HG03159 (cell line): ENCODE measurements around the gene FAM209B.
A peak's percentile ranks its signal among the peaks of the same experiment; 100 is the strongest.
"Not testable (repeated sequence)": the region's sequence is repeated elsewhere in the genome, so short reads cannot be mapped to it uniquely, and the experiment has no call there.

Source experiments
- ATAC-seq: cut with Tn5 transposase; IDR thresholded peaks from one replicate; pipeline ENCODE4 v1.9.1; 2021; ENCODE audit warnings: mild to moderate bottlenecking, moderate library complexity; ENCODE audit not compliant: unreplicated experiment

The FAM209B gene

DNA sequence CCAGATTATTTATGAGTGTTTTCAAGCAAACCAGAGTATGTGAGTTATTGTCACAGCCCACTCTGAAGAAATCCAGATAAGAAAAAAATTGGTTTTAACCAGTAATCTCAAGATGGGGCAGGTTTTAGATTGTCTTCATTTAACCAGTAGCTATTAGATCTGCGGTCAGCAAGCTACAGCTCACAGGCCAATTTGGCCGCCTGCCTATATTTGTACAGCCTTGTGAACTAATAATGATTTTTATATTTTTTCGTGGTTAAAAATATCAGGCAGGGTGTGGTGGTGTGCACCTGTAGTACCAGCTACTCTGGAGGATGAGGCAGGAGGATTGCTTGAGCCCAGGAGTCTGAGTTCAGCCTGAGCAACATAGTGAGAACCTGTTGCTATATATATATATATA, 5.0 kb downstream of the FAM209B start:
- no peak for ATAC-seq

DNA sequence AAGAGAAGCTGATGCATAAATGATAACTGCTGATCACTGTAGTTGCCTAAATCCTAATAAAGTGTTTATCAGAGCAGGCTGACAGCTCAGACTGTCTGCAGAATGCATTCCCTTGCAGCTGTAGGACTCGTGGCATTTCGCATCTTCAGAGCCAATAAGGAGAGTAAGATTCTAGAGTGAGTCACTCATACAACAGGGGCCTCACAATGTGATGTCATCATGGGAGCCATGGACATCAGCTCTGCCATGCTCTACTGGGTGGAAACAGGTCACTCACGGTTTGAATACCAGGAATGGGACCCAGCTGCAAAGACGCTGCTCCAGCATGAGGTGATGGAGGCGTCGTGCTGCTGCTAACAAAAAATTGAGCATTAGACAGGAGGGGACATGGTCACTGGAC, 7.4 kb downstream of the FAM209B start:
- ATAC-seq = no peak

DNA sequence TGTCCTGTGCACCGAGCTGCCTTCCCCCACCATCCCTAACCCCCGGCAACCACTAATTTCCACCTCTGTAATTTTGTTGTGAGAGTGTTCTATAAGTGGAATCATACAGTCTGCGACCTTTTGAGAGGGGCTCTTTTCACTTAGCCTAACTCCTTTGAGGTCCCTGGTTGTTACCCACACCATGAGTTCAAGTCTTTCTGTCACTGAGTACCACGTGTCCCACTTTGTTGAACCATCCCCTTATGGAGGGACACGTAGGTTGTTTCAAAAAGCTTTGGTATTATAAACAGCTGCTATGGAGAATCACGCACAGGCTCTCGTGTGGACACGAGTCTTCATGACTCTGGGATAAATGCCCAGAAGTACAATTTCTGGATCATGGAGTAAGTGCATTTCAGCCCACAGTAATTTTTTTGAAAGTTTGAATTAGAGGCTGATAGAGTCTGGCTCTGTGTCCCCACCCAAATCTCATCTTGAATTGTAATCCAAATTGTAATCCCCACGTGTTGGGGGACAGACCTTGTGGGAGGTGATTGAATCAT, 9.5 kb downstream of the FAM209B start:
- no peak for ATAC-seq

DNA sequence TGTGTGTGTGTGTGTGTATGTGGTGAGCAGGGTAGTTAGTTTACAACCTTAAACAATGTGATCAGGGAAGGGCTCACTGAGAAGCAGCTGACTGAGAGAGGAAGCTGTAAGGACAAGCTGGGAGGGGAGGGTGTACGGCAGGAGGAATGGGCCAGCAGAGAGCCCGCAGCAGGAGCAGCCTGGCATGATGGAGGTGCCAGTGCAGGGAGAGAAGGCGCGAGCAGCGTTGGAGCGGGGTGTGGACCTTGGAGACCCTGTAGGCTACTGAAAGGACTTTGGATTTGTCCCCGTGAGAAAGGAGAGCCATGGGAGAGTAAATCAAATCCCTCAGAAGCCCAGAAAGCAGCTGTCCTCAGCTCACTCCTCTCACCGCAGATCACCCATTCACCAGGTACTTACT, 18.5 kb downstream of the FAM209B start:
- no peak for ATAC-seq

DNA sequence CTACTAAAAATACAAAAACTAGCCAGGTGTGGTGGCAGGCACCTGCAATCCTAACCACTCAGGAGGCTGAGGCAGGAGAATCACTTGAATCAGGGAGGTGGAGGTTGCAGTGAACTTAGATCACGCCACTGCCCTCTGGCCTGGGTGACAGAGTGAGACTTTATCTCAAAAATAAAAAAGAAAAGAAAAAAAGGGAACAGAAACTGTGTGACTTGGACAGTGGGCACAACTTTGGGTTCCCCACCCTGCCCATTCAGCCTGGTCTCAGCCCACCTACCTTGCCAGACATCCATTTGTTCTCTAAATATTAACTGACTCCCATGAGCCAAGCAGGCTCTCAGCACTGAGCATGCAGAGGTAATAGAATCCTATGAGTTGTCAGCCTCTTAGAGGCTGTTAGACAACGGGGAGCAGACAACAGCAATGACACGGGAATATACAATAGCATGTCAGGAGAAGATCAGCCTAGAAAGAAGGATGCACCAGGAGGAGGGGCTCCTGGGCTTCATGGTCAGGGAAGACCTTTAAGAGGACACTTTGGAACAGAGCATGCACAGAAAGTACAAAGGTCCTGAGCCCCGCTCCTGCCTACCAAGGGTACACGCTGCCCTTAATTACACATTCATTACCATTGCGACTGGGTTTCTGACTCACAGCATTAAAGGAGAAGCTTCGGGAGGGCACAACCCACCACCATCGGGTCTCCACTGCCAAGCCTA, 20.0 kb downstream of the FAM209B start:
- no peak for ATAC-seq

DNA sequence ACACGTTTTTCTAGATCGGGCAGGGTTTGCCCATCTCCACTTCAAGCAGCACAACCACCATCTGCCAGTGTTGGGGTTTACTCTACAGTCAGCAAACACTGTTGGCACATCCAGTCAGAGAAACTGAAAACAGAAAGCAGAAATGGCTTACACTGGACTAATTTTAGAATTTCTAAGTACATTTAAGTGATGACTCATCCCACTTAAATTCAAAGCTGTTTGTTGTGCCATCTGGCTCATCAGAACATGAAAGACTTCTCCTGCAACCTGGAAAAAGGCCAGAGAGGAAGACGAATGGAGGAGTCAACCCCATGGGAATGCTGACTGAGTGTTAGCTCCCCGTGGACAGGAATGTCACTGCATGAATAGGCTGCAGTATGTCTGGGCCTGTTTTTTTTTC, 21.8 kb downstream of the FAM209B start:
- ATAC-seq = peak; percentile 87

DNA sequence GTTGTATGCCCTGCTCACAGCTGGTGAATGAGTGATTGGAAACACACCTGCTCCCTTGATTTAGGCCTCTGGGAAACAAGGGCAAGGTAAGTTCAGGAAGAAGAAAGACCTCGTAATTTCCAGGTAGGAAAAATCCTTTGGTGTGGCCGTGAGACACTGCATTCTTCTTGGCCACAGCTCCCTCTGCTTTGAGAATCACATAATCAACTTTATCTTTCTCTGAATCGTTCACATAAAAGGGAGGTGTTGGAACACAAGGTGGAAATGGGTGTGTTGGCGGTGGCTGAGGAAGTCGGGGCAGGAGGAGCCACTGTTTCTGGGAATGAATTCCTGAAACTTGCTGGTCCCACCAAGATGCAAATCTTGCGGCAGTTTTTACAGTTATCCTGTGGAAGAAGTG, 25.9 kb downstream of the FAM209B start:
- no peak for ATAC-seq

DNA sequence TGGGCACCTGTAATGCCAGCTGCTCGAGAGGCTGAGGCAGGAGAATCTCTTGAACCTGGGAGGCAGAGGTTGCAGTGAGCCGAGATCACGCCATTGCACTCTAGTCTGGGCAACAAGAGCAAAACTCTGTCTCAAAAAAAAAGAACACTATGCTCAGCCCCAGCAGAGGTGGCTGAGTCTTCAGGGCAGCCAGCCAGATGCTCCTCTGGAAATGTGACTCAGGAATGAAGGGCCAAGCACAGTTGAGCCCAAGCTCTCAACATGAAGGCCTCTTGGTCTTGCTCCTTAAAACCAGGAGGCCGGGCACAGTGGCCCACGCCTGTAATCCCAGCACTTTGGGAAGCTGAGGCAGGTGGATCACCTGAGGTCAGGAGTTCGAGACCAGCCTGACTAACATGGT, 31.5 kb downstream of the FAM209B start:
- not testable (repeated sequence) for ATAC-seq

DNA sequence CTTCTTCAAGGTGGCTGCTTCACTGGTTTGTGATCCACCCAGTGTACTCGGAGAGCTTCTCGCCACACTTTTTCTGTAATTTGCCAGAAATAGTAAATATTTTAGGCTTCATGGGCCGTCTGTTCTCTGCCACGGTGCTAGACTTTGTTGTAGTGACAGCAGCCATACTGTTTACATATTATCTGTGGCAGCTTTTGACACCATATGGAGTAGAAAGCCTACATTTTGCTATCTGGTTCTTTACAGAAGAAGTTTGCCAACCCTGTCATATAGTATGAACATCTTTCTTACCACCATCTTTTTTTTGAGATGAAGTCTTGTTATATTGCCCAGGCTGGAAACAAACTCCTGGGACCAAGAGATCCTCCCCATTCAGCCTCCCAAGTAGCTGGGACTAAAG, 32.5 kb downstream of the FAM209B start:
- no peak for ATAC-seq

DNA sequence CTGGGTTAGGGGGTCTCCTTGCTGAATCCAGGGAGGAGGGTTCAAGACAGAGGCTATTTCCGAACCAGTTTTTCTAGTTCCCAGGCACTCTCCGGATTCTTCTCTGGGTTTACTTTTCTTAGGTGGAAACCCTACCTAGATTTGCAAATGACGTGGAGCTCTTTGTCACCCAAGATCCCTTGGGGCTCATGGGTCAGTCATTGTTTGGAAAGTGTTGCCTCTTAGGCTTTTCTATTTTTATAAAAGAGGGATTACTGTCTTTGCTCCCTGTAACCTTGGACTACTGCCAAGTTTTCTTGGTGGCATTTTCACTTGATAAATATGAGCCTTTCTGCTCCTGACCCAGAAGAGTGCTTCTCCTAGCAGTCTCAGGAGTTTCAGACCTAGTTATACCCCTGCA, 33.6 kb downstream of the FAM209B start:
- no peak for ATAC-seq

DNA sequence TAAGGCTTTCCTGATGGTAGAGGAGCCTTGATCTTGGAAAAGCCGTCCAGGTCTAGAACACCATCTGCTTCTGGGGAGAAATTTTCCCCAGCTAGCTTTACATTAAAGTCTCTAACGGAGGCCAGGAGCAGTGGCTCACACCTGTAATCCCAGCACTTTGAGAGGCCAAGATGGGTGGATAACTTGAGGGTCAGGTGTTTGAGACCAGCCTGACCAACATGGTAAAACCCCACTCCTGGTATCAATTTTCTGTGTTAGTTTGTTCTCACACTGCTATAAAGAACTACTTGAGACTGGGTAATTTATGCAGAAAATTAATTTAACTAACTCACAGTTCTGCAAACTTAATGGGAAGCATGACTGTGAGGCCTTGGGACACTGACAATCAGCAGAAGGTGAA, 37.8 kb downstream of the FAM209B start:
- ATAC-seq = no peak

DNA sequence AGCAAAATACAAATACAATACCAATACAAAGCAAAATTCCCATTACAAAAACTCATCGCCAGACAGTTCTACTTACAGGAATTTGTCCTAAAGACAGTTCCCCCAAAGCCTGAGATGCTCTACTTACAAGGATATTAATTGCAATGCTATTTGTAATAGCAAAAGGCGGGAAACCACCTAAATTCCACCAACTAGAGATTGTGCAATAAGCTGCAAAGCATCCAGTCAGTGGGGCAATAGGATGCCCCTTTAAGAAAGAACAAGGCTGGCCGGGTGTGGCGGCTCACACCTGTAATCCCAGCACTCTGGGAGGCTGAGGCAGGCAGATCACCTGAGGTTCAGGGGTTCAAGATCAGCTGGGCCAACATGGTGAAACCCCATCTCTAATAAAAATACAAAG, 39.1 kb downstream of the FAM209B start:
- no peak for ATAC-seq

DNA sequence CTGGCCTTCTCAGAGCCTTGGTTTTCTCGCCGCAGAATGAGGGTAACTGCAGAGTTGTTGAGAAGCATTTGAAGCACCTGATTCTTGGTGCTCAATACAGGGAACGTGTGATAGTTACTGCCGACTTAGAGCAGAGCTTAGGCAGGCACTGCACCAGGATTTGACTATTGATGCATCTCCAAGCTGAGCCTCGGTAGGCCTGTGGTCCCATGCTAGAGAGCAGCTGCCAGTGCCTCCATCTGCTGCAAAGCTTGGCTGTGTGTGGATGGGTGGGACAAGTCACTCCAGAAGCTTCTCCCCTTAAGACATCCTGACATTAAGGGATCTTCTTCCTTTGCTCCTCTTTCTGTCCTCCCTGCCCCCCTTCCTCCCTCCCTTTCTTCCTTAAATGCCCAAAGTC, 40.9 kb downstream of the FAM209B start:
- ATAC-seq = no peak

DNA sequence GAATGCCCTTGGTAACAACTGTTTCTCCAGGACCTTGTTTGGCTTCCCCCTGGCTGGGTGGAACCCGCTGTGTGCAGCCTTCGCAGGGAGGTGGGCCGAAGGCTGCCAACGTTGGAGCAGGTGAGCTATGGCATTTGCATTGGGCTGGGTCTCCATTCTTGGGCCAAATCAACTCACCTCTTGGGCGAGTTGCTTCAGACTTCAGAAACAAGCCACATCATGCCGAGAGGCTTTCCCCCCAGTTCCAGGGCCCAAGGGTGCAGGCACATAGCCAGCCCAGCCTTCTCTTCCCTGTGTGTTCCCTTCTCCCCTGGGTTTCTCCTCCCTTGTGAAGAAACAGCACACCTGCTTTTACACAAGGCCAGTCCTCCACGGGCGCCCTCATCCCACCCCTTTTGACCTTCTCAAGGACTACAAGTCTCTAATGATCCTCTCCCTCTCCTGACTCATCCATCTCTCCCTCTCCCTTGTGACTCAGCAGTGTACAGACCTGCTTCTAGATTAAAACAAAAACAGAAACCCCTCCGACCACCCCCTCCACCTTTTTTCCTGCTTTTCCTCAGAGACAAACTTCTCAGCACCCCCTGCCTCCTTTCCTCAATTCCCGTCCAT, 41.6 kb downstream of the FAM209B start:
- no peak for ATAC-seq

DNA sequence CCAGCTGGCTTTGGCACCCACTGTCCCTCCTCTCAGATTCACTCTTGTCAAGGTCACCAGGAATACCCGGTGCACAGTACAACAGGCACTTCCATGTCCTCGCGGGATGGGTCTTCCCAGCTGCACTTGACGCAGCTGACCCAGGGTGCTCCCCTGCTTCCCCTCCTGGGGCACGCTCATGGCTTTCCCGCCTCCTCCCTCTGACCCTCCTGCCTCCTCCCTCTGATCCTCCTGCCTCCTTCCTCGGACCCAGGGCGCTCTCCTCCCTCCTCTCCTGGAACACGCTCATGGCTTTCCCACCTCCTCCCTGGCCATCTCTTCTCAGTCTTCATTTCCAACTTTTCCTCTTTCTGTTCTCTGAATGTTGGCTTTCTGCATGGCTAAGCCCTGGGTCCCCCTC, 42.1 kb downstream of the FAM209B start:
- ATAC-seq = no peak

DNA sequence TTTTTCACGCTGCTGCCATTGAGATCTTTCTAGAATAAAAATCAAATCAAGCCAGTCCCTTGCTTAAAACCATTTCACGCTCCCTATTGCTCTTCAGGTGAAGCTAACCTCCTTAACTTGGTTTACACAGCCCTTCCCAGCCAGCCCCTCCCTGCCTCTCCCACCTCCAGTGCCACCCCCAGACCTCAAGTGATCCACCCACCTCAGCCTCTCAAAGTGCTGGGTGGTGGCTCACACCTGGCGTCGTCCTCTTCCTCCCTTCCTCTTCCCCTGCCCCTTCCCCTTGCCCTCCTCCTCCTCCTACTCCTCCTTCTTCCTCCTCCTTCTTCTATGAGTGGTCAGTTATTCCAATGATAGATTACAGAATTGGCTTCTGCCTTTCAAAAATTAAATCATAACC, 42.9 kb downstream of the FAM209B start:
- no peak for ATAC-seq

DNA sequence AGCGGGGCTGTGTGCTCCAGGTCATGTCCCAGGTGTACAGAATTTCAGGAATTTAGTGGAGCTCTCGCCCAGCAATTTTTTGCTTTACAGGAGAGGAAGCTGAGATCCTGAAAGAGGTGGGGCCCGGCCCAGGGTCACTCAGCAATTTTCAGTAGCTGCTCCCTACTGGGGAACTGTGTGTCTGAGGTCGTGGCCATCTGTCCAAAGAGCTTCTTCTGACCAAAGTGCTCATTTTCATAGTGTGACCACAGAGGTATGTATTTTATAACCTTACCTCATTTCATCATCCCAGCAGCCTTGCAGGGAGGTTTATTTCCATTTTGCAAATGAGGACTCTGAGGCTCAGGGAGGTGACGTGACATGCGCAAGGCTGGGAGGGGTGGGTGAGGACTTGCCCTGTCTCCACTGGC, 46.3 kb downstream of the FAM209B start:
- ATAC-seq = no peak

DNA sequence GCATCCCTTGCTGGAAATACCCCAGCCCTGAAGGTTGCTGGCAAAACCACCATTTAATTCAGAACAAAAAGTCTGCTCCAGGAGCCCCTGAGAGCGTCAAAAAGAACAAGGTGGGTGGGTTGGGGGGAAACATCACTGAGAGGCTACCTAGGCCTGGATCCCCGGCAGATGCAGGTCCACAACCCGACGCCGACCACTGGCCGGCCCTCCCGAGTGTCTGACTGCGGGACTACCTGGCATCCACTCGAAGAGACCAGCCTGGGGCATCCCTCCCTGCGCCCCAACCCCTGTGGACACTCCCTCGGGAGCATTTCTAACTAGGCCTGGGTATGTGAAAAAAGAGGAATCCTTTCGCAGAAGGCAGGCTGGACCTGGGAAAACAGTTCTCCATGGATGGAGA, 47.2 kb downstream of the FAM209B start:
- no peak for ATAC-seq

DNA sequence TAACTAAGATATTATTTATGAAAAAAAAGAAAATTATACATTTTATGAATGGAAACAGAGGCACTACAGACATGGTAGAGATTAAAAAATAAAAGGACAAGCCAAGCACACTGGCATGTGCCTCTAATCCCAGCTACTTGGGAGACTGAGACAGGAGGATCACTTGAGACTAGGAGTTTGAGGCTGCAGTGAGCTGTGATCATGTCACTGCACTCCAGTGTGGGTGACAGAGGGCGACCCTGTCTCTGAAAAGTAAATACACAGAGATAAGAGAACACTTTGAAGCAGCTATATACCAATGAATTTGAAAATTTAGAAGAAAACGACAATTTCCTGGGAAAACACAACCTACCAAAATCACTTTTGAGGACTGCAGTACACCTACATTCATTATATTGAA, 48.7 kb downstream of the FAM209B start:
- ATAC-seq = no peak

DNA sequence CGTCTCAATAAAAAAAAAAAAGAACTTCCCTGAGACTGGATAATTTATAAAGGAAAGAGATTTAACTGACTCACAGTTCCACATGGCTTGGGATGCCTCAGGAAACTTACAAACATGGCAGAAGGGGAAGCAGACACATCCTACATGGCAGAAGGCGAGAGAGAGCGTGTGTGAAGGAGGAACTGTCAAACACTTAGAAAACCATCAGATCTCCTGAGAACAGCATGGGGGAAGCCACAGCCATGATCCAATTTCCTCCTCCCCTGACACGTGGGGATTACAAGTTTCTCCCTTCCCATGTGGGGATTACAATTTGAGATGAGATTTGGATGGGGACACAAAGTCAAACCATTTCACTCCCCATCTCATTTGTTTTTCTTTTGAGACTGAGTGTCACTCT, 49.5 kb downstream of the FAM209B start:
- ATAC-seq = no peak

DNA sequence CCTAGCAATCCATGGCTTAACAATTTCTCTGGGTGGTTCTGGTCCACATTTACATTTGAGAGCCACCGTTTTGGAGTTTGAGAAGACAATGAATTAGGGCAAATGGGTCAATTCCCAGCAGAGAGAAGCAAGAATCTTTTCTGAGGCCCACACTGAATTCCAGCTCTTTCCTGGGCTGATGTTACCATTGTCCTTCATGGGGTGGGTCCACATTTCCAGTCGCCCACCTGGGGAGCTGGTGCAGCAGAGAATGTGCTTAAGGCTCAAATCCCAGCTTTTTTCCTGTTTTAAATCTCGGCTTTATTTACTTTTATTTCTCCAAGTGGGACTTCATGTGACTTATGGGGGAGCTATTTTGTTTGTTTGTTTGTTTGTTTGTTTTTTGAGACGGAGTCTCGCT, 51.9 kb downstream of the FAM209B start:
- no peak for ATAC-seq
